IPS-NIHi11 (cell line): ENCODE data around the gene SDE2.
"Not testable (repeated sequence)": the region's sequence is repeated elsewhere in the genome, so short reads cannot be mapped to it uniquely, and the experiment has no call there.

Experiments used
- DNase-seq: peaks from one replicate; pipeline ENCODE4 v3.0.0; 2012; ENCODE audit warnings: mixed read lengths, low spot score

The SDE2 gene

GRCh38 chr1:225999227-225999911 lies at the start of gene SDE2:
Gene SDE2 (minus strand): TSS chr1:225999343. CDS start chr1:225999312, 31 bp downstream.
- peak; percentile 99 for DNase-seq

GRCh38 chr1:226048886-226049285 lies 49.7 kb upstream of the SDE2 start:
- no peak for DNase-seq

DNA sequence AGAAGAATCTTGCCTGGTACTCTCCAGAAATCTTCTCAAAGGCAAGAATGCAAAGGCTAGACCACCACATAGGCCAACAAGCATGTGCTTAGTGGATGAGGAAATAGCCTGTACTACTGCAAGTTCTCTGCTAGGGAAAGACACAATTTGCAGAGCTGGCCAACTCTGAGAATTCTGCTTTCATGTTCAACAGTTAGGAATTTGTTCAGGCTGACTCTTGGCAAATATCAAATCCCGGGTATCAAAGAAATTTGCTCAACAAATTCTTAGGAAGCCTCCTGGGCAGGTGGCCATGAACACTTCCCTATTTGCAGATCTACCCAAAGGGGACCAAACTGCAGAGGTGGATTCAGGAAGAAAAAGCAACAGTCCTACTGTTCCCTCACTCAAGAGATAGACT lies 48.4 kb upstream of the SDE2 start:
- no peak for DNase-seq

DNA sequence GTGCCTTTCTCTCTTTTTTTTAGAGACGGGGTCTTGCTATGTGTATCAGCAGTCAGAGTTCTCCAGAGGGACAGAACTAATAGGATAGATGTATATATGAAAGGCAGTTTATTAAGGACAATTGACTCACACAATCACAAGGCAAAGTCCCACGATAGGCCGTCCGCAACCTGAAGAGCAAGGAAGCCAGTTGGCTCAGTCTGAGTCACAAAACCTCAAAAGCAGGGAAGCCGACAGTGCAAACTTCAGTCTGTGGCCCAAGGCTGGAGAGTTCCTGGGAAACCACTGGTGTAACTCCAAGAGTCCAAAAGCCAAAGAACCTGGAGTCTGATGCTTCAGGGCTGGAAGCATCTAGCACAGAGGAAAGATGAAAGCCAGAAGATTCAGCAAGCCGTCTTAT lies 47.1 kb upstream of the SDE2 start:
- no peak for DNase-seq

- no peak for DNase-seq
Measured at GRCh38 chr1:226044514-226045101, 45.5 kb upstream of the SDE2 start.

DNA sequence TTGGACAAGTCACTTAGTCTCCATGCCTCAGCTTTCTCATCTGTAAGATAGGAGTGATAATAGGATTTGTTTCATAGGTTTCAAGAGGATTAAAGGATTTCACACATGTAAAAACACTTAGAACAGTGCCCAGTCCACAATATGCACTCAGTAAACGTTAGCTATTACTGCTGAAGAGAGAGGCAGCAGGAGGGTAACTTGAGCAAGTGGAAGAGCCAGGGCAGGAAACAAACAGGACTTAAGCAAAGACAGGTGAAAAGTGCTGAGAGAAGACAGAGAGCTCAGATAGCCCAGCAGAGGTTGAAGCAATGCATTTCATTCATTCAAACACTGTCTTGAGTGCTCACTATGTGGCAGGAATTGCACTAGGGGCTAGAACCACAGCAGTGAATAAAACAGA lies 42.3 kb upstream of the SDE2 start:
- DNase-seq, result no peak

DNA sequence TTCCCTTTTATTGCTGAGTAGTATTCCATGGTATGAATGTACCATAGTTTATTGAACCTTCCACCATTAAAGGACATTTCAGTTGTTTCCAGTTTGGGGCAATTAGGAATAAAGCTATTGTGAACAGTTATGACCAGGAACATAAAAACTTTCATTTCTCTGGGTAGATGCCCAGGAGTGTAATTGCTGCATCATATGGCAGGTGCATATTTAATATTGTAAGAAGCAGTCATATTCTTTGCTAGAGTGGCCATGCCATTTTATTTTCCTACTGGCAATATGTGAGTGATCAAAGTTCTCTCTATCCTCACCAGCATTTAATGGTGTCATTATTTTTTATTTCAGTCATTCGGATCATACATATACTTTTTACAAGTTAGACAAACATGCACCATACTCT lies 39.5 kb upstream of the SDE2 start:
- no peak for DNase-seq

DNA sequence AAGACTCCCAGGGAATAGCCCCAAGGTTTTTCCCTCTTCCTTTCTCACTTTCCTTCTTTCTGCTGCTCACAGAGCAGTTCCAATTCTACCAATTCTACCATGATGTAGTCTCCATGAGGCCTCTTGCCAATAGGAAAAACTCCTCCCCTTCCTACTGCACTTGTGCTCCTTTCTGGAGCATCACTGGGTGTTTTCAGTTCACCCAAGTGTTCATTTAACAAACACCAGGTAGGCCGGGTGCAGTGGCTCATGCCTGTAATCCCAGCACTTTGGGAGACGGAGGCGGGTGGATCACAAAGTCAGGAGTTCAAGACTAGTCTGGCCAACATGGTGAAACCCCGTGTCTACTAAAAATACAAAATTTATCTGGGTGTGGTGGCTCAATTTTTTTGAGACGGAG lies 36.8 kb upstream of the SDE2 start:
- DNase-seq, result no peak

GRCh38 chr1:226034482-226034881 lies 35.3 kb upstream of the SDE2 start:
- DNase-seq, result no peak

DNA sequence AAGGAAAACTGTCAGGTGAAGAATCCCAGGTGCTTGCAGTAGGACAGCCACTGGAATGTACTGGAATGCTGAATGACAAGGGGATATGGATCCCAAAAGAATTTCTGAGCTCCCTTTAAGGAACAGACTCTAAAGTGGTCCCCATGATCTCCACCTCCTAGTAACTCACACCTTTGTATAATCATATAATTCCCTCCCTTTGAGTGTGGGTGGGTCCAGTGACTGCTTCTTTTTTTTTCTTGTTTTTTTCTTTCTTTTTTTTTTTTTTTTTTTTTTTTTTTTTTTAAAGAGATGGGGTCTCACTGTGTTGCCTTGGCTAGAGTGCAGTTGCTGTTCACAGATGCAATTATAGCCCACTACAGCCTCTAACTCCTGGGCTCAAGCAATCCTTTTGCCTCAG lies 34.8 kb upstream of the SDE2 start:
- DNase-seq, result no peak

DNA sequence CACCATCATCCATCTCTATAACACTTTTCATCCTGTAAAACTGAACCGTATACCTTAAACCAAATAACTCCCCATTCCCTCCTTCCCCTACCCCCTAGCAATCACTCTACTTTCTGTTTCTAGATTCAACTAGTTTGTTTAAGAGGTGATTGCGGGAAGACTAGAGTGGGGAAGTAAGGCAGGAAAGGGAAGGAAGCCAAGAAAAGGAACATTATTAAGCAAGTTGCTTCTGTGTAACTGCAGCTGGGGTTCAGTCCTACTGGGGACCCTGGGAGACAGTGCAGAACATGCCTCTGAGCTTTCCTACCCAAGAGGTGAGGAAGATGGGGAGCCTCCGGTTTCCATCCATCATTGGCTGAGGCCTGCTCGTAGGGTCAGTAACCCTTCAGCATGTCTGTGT lies 34.4 kb upstream of the SDE2 start:
- DNase-seq, result no peak

DNA sequence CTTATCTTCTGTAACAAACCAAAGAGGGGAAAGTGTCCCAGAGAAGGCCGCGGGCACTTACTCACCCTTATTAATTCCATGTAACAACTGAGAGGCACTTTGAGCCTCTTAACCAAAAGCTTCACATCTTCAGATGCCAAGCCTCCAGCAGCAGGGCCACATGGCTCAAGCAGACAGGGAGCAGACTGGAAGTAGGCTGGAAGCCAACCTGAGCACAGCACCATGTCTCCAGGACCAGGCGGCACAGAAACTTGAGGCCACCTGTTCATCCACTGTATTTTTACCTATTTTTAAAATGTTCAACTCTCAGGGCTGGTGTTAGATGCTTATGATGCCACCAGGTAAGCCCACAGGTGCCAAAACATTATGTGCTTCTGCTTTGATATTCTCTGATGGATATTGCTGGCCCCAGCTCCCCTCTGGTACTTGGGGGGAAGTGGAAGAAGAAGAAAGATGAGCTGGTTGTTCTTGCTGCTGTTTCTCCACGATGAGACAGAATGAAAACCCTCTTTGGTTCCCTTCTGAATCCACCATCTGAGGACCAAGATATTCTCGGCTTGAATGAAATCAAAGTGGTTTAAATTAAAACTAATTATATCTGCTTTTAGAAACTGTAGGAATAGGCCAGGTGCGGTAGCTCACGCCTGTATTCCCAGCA lies 30.6 kb upstream of the SDE2 start:
- DNase-seq, result no peak

GRCh38 chr1:226029093-226029496 lies 30.0 kb upstream of the SDE2 start:
- no peak for DNase-seq

- no peak for DNase-seq
Measured at GRCh38 chr1:226027538-226028217, 28.5 kb upstream of the SDE2 start.

- no peak for DNase-seq
Measured at GRCh38 chr1:226026833-226027232, 27.7 kb upstream of the SDE2 start.

DNA sequence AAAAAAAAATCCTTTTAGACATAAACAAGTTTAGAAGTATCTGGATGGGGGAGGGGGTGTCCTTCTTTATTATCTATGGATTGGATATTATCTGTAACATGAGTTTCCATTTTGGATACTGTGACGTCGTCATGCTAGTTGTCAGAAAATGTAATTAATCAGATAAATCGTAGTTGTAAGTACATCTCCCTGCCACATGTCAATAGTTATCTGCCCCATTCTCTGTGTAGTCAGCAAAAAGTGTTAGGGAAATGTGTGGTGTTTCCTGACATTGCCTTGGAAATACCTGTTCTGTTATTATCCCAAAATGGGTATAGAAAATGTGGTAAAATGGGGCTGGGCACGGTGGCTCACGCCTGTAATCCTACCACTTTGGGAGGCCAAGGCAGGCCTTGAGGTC lies 24.6 kb upstream of the SDE2 start:
- no peak for DNase-seq

DNA sequence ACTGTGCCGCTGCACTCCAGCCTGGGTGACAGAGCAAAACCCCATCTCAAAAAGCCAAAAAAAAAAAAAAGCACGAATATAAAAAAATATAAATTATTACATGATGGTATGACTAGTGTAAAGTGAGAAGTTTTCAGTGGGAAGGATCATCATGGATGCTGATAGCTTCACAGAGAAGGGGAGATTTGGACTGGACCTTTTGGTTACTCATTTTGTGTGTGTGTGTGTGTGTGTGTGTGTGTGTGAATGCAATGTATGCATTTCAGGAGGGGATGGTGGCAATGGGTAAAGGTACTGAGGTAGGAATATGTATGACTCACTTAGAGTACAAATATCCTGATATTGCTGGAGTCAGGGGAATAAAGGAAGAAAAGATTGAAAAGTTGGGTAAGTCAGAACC lies 22.7 kb upstream of the SDE2 start:
- DNase-seq, result no peak

DNA sequence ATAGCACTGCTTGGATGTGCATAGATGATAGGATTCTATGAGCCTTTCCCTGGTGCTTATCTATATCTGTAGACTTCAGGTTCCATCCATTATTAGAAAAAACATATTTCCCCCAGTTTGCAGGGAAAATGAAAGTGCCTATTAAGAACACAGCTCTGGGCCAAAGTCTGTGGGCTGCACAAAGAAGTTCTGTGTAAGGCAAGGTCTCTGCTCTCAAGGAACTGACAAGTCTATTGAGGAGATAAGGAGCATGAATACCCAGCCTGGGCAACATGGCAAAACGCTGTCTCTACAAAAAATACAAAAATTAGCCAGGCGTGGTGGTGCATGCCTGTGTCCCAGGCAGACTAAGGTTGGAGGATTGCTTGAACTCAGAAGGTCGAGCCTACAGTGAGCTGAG lies 22.3 kb upstream of the SDE2 start:
- DNase-seq, result no peak

DNA sequence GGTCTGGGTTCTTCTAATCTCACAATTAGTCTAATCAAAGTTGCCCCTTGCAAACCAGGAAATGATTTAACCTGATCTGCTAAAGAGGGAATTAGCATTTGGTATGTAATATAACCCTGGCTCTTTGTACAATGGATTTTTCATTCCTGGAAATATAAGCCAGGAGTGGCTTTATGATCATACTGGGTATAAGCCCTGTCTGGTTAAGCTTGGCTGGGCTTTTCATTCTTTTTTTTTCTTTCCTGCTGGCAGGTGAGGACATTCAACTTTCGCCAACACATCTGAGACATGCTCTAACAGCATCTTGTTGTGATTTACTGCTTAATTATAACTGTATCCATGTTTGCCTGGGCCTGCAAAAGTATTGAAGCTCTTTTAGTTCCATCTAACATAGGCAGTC lies 20.4 kb upstream of the SDE2 start:
- peak; percentile 47 for DNase-seq

GRCh38 chr1:226017070-226017469 lies 17.9 kb upstream of the SDE2 start:
- no peak for DNase-seq

DNA sequence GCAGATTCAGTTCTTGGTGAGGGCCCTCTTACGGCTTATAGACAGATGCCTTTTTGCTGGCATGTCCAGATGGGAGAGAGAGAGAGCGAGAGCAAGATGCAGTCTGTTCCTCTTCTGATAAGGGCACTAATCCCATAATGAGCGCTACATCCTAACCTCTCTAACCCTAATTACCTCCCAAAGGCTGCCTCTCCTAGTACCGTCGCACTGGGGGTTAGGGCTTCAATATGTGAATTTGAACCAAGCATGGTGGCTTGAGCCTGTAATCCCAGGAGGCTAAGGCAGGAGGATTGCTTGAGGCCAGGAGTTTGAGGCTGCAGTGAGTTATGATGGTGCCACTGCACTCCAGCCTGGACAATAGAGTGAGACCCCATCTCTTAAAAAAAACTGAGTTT lies 10.5 kb upstream of the SDE2 start:
- DNase-seq, result no peak

- DNase-seq, result not testable (repeated sequence)
Measured at GRCh38 chr1:226007126-226007892, 8.2 kb upstream of the SDE2 start.
